OCI-LY7 (cell line): ENCODE results near the gene GATA3. TPM values are rescaled to one million over a fixed set of nuclear protein-coding genes. Genes with fewer than 3 reads are reported as not detected.

Source experiments
- Bru-seq: library from RNA; stranded (reverse); fragments of 400-500 nt; gene quantifications from one replicate; lab custom pipeline; 2021; lab: Mats Ljungman, UMichigan
- BruChase-seq, 2 experiments: library from RNA; stranded (reverse); fragments of 400-500 nt; gene quantifications; one replicate each; lab custom pipeline; 2021; lab: Mats Ljungman, UMichigan
- BruUV-seq: library from RNA; stranded (reverse); fragments of 400-500 nt; replicated peaks from 2 replicates; lab custom pipeline; 2021; lab: Mats Ljungman, UMichigan
- CTCF ChIA-PET: fragments of 300-600 bp; sonication (Branson Sonifier 250); formaldehyde crosslinking; loops from one replicate; lab custom pipeline; 2022; ENCODE audit warnings: antibody characterized with exemption; ENCODE audit not compliant: unreplicated experiment; lab: Charles Lee
- POLR2A ChIA-PET: fragments of 300-600 bp; sonication (Branson Sonifier 250); formaldehyde crosslinking; loops from one replicate; lab custom pipeline; 2022; ENCODE audit warnings: antibody characterized with exemption; lab: Charles Lee
- DNase-seq: peaks from one replicate; pipeline ENCODE4 v3.0.0-alpha.2; 2015; ENCODE audit warnings: low spot score
- H2AFZ ChIP-seq: fragments of 200-600 bp; sonication (generic), shearing (Covaris generic); 2 replicates; pipeline ENCODE4 v1.6.1; 2014; ENCODE audit warnings: mild to moderate bottlenecking, antibody characterized with exemption, low read length, moderate library complexity
- H3K27ac ChIP-seq: fragments of 200-600 bp; sonication (generic); 2 replicates; pipeline ENCODE4 v1.5.1; 2014; ENCODE audit warnings: mixed run types, low read depth, mild to moderate bottlenecking, moderate library complexity, low read length, inconsistent platforms; ENCODE audit not compliant: poor library complexity, severe bottlenecking
- H3K36me3 ChIP-seq: fragments of 200-600 bp; sonication (generic); 2 replicates; pipeline ENCODE4 v1.6.1; 2014; ENCODE audit warnings: mild to moderate bottlenecking, antibody characterized with exemption, low read length, moderate library complexity, mixed read lengths; ENCODE audit not compliant: insufficient read depth
- H3K4me1 ChIP-seq: fragments of 200-600 bp; sonication (generic); 2 replicates; pipeline ENCODE4 v1.5.1; 2014; ENCODE audit warnings: mild to moderate bottlenecking, low read length; ENCODE audit not compliant: insufficient read depth, poor library complexity, severe bottlenecking
- H3K4me2 ChIP-seq: fragments of 200-600 bp; sonication (generic); 2 replicates; pipeline ENCODE4 v1.6.1; 2014; ENCODE audit warnings: mild to moderate bottlenecking, low read length
- H3K4me3 ChIP-seq: fragments of 200-600 bp; sonication (generic); 2 replicates; pipeline ENCODE4 v1.5.1; 2014; ENCODE audit warnings: mild to moderate bottlenecking, low read depth, low read length; ENCODE audit not compliant: poor library complexity, severe bottlenecking
- H3K79me2 ChIP-seq: fragments of 200-600 bp; sonication (generic); 2 replicates; pipeline ENCODE4 v1.6.1; 2016; ENCODE audit warnings: low read depth, mild to moderate bottlenecking, low read length, moderate library complexity, mixed read lengths; ENCODE audit not compliant: insufficient read depth
- H3K9me2 ChIP-seq: fragments of 200-600 bp; sonication (generic); 2 replicates; pipeline ENCODE4 v1.6.1; 2016; ENCODE audit warnings: mild to moderate bottlenecking, low read length, mixed read lengths; ENCODE audit not compliant: insufficient read depth
- H3K9me3 ChIP-seq: fragments of 200-600 bp; sonication (generic); 2 replicates; pipeline ENCODE4 v1.6.1; 2014; ENCODE audit warnings: mild to moderate bottlenecking, mixed run types, low read length, mixed read lengths
- H4K20me1 ChIP-seq: fragments of 200-600 bp; sonication (generic); 2 replicates; pipeline ENCODE4 v1.6.1; 2014; ENCODE audit warnings: mild to moderate bottlenecking, antibody characterized with exemption, low read length, moderate library complexity, mixed read lengths; ENCODE audit not compliant: insufficient read depth
- EZH2phosphoT487 ChIP-seq: fragments of 200-600 bp; sonication (generic); IDR thresholded peaks from 2 replicates; pipeline ENCODE4 v1.6.1; 2018; ENCODE audit warnings: low read depth, borderline replicate concordance, mild to moderate bottlenecking, mixed run types, antibody characterized with exemption, low read length, moderate library complexity, mixed read lengths
- intact Hi-C: fragments of 100-400 bp; cut with micrococcal nuclease; formaldehyde crosslinking; loops from one replicate; pipeline ENCODE4 v1.10.0; 2022; ENCODE audit not compliant: unreplicated experiment
- long read RNA-seq: library from polyadenylated mRNA; stranded (forward); transcript quantifications from one replicate; pipeline ENCODE4 v2.0.0, GENCODE V29; 2022
- total RNA-seq, 2 experiments: library from RNA; depleted of rRNA in 1 of 2; stranded (reverse); fragments of >200 nt in 1 of 2; shearing (Covaris generic) in 1 of 2; gene quantifications; 2 replicates each; pipeline ENCODE4 v1.2.3, GENCODE V29; 2014 to 2022
- TF ChIP-seq, protein P1 (sequence below): fragments of 200-600 bp; sonication (generic); conservative IDR thresholded peaks from 2 replicates; pipeline ENCODE4 v1.5.1; 2014; ENCODE audit warnings: mild to moderate bottlenecking, antibody characterized with exemption, low read length, moderate library complexity, mixed read lengths

GATA3 gene
- not detected in 2 replicates for total RNA-seq (2014; rRNA removed; shearing (Covaris generic))
- not detected in 2 replicates for total RNA-seq (2022)
- Bru-seq, nascent RNA: percentile 16 among the genes with signal in this experiment
- BruChase-seq, experiment 1, labeled RNA remaining after a 6-hour chase: percentile 6 among the genes with signal in this experiment
- BruChase-seq, experiment 2, labeled RNA remaining after a 2-hour chase: percentile 9 among the genes with signal in this experiment
- long read RNA-seq: 0 reads

GRCh38 chr10:8054494-8055407 lies at the start of gene GATA3:
Gene GATA3 (plus strand): TSS chr10:8054688. CDS start chr10:8055656, 968 bp downstream.
- CTCF ChIA-PET: no interaction called here
- peak within 1 kb of the TSS; percentile 12; the same call in 1 of the 2 replicates for H2AFZ ChIP-seq
- H4K20me1 ChIP-seq: no peaks in the 10 kb centered on the region
- H3K79me2 ChIP-seq: no peaks in the 10 kb centered on the region
- no peak for DNase-seq
- no peak within 1 kb of the TSS for H3K27ac ChIP-seq
- H3K9me2 ChIP-seq: no peaks in the 10 kb centered on the region
- H3K4me2 ChIP-seq: peak within 1 kb of the TSS; percentile 43; the same call in 1 of the 2 replicates
- intact Hi-C loops: loop anchor here (10.0 kb wide), 1 partner anchor 1150 kb away; no protein-coding TSS in a partner anchor
- peak within 1 kb of the TSS; percentile 51 for H3K4me3 ChIP-seq
- TF ChIP-seq EZH2phosphoT487: no peak
- TF ChIP-seq, protein P1, sequence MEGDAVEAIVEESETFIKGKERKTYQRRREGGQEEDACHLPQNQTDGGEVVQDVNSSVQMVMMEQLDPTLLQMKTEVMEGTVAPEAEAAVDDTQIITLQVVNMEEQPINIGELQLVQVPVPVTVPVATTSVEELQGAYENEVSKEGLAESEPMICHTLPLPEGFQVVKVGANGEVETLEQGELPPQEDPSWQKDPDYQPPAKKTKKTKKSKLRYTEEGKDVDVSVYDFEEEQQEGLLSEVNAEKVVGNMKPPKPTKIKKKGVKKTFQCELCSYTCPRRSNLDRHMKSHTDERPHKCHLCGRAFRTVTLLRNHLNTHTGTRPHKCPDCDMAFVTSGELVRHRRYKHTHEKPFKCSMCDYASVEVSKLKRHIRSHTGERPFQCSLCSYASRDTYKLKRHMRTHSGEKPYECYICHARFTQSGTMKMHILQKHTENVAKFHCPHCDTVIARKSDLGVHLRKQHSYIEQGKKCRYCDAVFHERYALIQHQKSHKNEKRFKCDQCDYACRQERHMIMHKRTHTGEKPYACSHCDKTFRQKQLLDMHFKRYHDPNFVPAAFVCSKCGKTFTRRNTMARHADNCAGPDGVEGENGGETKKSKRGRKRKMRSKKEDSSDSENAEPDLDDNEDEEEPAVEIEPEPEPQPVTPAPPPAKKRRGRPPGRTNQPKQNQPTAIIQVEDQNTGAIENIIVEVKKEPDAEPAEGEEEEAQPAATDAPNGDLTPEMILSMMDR: no peak
- H3K4me1 ChIP-seq: peaks cover 7% of the 10 kb centered on the region
- no peaks in the 10 kb centered on the region for H3K36me3 ChIP-seq
- POLR2A ChIA-PET: no interaction called here
- no TSS peak for BruUV-seq
- no peaks in the 10 kb centered on the region for H3K9me3 ChIP-seq

GRCh38 chr10:8006274-8006999 lies 48.1 kb upstream of the GATA3 start:
- peak; percentile 33 for DNase-seq
- Histone ChIP-seq H3K36me3 (peaks cover 7% of the 10 kb centered on the region), H3K4me1 (peaks cover 9% of the 10 kb centered on the region), H3K4me2 (peak overlapping the region; percentile 14; the same call in 1 of the 2 replicates), H2AFZ (no peak overlapping the region), H3K4me3 (no peak overlapping the region), H3K79me2 (no peaks in the 10 kb centered on the region), H3K9me2 (no peaks in the 10 kb centered on the region), H3K9me3 (peaks cover 8% of the 10 kb centered on the region; the same call in 1 of the 2 replicates), H4K20me1 (no peaks in the 10 kb centered on the region), H3K27ac (no peak overlapping the region)
- intact Hi-C loops: no loop called here
- TF ChIP-seq, protein P1: no peak
- TF ChIP-seq EZH2phosphoT487: no peak
- CTCF ChIA-PET: no interaction called here
- POLR2A ChIA-PET: no interaction called here
- no TSS peak for BruUV-seq
